Measurements from ENCODE around the gene SCN1B. TPM values are rescaled to one million over a fixed set of nuclear protein-coding genes. Genes with fewer than 3 reads are reported as not detected.
A peak's percentile ranks its signal among the peaks of the same experiment; 100 is the strongest.

SCN1B gene
- 4.4 to 8.0 TPM (median 4.8 TPM) in 3 replicates for total RNA-seq (2021)
- Bru-seq, nascent RNA = percentile 37 among the genes with signal in this experiment
- long read RNA-seq, experiment 1, transcript SCN1B-201 (6 exons, 1,670 nt) = major isoform, 5 of 7 reads
- long read RNA-seq, experiment 1, partial matches to known transcripts = 0 of 7 reads
- long read RNA-seq, experiment 1, other reads (novel, unspliced or antisense) = 1 of 7 reads
- long read RNA-seq, experiment 2, partial matches to known transcripts = 2 of 4 reads
- long read RNA-seq, experiment 2, other reads (novel, unspliced or antisense) = 0 of 4 reads
- long read RNA-seq, experiment 3, partial matches to known transcripts = 0 of 1 reads
- long read RNA-seq, experiment 3, other reads (novel, unspliced or antisense) = 0 of 1 reads

- Mint-ChIP-seq H3K9me3 (no peaks in the 10 kb centered on the region), H3K4me3 (peak within 1 kb of the TSS; percentile 79), H3K36me3 (peaks cover 25% of the 10 kb centered on the region), H3K4me1 (peaks cover 8% of the 10 kb centered on the region), H3K27ac (no peak within 1 kb of the TSS), H3K27me3 (ENCODE audit: low read depth) (peaks cover 48% of the 10 kb centered on the region)
- no peak for TF ChIP-seq IRF1 (CRISPR knock-in tag; IDR thresholded peaks at IDR 0.05)
- TF ChIP-seq FOXJ3 (CRISPR knock-in tag; IDR thresholded peaks at IDR 0.05; ENCODE audit: borderline replicate concordance) = no peak
- no peak for TF ChIP-seq SOX15 (CRISPR knock-in tag; IDR thresholded peaks at IDR 0.05)
- no peak for TF ChIP-seq ZMAT4 (CRISPR knock-in tag; IDR thresholded peaks at IDR 0.05)
- TF ChIP-seq MLX (CRISPR knock-in tag; IDR thresholded peaks at IDR 0.05) = no peak
- TF ChIP-seq EMX1 (CRISPR knock-in tag; IDR thresholded peaks at IDR 0.05) = peak; percentile 73; the same call in 1 of the 2 replicates
- 0 out of 2 replicates have a peak, but pooled peaks have one; percentile 26 for TF ChIP-seq NFATC4 (CRISPR knock-in tag; IDR thresholded peaks at IDR 0.05)
- no peak for TF ChIP-seq PREB (CRISPR knock-in tag; IDR thresholded peaks at IDR 0.05; ENCODE audit: borderline replicate concordance)
- TF ChIP-seq ZNF671 (CRISPR knock-in tag; IDR thresholded peaks at IDR 0.05) = peak; percentile 8; the same call in 1 of the 2 replicates
- TF ChIP-seq ZNF532 (CRISPR knock-in tag; IDR thresholded peaks at IDR 0.05; ENCODE audit: borderline replicate concordance) = no peak
- TF ChIP-seq ATF3 (CRISPR knock-in tag; conservative IDR thresholded peaks at IDR 0.05) = no peak
- TF ChIP-seq ZNF416 (CRISPR knock-in tag; IDR thresholded peaks at IDR 0.05) = 0 out of 2 replicates have a peak, but pooled peaks have one; percentile 51
- no peak for TF ChIP-seq ARID4B (CRISPR knock-in tag; IDR thresholded peaks at IDR 0.05; ENCODE audit: borderline replicate concordance)
- ChIA-PET POLR2A (interaction anchor here (0.6 kb wide), 1 partner anchor 297 kb away, joined by 3 read pairs; the partner anchor contains the start of gene ZNF181), CTCF (interaction anchor here (0.9 to 2.1 kb wide), 5 partner anchors 14 to 192 kb away, joined by 3 to 10 read pairs (median 6); no protein-coding TSS in a partner anchor)
- peak; percentile 60 for ATAC-seq
- DNase-seq (ENCODE audit: low spot score) = peak; percentile 70
Observed at GRCh38 chr19:35030257-35031071, at the start of gene SCN1B. Gene SCN1B, plus strand, starts transcription at chr19:35030470. Its CDS starts 351 bp downstream, at chr19:35030821.
